HG03442 (cell line): ENCODE measurements around the gene CUX1.
"Not testable (repeated sequence)": the region's sequence is repeated elsewhere in the genome, so short reads cannot be mapped to it uniquely, and the experiment has no call there.

Experiments
- ATAC-seq: cut with Tn5 transposase; IDR thresholded peaks from one replicate; pipeline ENCODE4 v1.9.1; 2021; ENCODE audit warnings: mild to moderate bottlenecking, moderate library complexity; ENCODE audit not compliant: unreplicated experiment

CUX1 gene

DNA sequence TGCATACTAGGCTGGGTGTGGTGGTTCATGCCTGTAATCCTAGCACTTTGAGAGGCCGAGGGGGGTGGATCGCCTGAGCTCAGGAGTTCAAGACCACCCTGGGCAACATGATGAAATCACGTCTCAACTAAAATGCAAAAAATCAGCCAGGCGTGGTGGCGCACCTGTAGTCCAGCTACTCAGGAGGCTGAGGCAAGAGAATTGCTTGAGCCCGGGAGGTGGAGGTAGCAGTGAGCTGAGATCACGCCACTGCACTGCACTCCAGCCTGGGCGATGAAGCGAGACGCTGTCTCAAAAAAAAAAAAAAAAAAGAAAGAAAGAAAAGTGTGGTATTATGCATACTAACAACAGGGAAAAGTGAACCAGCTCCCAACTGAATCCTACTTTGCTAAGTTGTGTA lies 19.3 kb upstream of the CUX1 start:
- ATAC-seq: not testable (repeated sequence)

DNA sequence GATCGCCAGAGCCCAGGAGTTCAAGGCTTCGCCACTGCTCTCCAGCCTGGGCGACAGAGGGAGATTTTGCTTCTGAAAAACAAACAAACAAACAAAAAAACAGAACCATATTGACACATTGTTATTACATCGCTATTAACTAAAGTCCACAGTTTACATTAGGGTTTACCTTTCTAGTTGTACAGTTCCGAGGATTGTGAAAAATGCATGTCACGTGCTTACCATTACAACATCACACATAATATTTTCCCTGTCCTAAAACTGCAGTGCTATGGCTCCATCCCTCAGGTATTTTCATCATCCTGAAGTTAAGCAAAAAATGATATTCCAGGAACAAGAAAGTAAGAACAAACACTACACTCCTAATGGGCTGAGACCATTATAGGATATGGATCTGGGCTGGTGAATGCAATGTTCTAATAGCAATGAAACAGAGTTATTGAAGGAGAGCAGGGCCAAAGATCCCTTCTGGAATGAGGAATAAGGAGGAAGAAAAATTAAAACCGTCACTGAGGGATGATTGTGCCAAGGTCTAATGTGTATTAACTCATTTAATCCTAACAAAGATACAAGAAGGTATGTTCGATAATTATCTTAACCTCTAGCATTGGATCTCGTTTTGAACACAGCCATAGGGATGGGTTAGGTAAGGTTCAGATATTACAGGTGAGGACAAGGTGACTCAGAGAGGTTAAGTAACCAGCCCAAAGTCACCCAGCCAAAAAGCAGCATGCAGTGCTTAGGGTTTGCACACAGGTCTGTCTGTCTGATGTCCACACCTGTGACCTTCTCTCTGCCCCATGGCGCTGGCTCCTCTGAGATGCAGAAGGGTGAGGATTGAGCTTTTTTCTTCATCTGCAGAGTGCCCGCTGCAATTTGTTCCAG lies 14.0 kb upstream of the CUX1 start:
- no peak for ATAC-seq

DNA sequence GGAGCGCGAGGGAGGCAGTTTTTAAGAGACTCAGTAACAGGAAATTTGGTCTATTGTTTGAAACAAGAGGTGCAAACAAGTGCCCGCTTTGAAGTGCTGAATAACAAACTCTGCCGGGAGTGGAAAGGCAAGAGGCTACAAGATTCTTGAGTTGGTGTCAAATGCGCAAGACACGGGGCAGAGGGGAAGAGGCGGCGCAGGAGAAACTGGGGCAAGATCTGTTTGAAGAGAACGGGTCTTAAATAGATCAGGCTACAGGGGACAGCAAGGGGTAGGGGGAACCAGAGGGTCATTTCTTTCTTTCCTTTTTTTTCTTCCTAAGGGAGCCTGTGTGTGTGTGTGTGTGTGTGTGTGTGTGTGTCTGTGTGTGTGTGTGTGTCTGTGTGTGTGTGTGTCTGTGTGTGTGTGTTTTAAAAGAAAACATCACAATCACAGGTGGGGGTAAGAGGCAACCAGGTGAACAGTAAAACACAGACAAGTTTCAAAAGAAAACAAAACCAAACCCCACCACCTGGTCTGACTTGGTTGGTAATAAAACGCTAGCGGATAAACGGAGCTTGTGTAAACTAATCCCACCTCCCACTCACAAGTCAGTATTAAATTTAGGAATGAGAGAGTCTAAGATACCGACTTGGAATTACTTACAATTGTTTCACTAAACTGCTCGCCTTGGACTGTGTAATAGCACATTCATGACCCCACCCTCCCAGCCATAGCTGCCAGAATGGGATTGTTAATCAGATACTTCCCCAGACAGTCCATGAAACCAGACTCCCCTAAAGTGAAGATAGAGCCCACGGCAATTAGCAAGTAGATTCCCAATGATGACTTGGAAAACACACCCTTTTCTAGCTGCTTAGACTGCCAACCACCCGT lies 13.1 kb upstream of the CUX1 start:
- ATAC-seq: no peak

DNA sequence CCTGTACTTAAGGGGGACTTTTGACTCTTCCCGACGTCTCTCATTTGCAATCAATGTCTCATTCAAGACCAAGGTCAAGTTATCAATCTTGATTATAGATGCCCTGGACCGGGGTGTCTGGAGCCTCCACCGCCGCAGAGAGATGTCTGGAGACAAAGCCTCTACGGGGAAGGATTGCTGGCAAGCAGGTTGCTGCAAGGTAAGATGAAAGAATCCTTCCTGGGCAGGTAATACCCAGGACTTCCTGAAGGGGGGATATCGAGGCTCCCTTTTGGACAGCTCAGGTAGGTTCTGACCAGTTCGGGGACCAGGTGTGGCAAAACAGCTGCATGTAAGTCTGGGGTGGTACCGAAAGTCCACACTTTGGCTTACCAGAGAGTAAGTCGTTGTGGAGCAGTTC lies 12.5 kb upstream of the CUX1 start:
- ATAC-seq: no peak

DNA sequence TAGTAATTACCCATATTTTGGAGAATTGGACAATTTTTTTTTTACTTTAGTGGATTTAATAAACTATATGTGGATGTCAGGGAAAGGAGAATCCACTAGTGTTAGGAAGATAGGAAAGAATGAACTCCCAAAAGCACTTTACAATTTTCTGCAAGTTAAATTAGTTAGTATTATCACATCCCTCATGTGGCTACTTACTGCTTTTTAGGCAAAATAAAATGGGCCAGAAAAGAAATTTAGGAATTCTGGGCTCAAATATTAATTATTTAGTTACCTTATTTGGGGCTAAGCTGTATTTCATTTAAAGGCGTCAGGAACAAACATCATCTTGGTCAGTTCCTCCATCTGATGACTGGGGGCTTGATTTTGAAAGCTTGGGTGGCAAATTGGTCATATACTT lies 4.8 kb upstream of the CUX1 start:
- no peak for ATAC-seq

DNA sequence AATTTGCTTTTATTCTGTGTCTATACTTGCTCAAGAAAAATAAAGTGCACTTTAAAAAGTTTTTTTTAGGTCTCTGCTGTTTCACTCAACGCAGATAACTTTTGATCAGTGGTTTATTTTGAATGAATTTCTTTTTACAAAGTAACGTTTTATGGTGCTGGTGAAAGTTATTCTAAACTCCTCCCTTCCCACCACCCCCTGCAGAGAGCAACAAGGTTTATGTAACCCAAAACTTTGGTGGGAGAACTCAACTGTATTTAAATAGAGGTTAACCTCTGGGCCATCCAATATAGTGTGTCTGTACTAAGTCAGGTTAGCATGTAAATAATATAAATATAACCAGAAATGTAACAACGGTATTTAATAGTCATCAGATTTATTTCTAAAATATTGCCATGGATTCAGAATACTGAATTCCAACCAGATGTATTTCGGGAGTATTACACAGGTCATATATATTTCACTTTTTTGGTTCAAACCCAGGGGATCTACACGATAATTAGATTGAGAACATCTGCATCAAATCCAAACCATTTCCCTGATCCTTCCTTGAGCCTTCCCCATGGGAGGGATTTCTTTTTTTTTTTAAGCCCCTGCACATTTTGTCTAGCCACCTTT lies 3.9 kb upstream of the CUX1 start:
- ATAC-seq: no peak

DNA sequence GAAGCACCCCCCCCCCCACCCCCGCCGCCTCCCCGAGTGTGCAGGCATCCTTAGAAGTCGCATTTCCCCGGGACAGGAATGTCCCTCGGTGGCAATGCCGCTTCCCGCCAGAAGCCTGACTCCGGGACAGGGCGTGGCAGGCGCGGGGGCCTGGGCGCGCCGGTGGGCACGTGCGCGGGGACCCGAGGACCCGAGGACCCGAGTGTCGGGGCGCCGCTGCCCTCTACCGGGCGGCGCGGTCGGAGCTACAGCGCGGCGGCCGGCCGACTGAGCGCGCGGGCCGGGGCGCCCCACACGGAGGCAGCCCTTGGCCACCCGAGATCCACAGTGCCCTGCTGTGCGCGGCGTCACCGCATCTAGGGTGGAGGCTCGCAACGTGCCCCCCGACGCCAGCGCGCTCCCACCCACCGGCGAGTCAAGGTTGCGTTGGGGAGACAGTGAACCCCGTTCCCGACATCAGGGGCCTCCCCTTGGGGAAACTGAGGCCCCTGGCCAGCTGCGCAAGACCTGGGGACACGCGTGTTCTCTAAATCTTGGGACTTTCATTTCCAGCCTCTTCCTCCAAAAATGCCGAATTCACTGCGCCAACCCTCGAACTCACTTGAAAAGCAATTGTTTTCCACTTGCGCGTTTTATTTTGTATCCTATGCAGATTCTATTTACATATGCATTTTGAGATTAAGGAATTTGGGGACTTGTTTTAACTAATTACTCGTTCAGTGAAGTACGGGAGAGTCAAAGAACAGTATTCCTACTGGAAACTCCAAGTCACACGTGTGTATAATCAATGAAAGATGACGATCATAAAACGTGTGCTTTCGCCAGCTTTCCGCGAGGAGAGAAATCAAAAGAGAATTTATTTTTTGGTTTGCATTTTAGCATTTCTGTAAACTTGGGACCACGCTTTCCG lies 3.1 kb upstream of the CUX1 start:
- ATAC-seq: peak; percentile 29

DNA sequence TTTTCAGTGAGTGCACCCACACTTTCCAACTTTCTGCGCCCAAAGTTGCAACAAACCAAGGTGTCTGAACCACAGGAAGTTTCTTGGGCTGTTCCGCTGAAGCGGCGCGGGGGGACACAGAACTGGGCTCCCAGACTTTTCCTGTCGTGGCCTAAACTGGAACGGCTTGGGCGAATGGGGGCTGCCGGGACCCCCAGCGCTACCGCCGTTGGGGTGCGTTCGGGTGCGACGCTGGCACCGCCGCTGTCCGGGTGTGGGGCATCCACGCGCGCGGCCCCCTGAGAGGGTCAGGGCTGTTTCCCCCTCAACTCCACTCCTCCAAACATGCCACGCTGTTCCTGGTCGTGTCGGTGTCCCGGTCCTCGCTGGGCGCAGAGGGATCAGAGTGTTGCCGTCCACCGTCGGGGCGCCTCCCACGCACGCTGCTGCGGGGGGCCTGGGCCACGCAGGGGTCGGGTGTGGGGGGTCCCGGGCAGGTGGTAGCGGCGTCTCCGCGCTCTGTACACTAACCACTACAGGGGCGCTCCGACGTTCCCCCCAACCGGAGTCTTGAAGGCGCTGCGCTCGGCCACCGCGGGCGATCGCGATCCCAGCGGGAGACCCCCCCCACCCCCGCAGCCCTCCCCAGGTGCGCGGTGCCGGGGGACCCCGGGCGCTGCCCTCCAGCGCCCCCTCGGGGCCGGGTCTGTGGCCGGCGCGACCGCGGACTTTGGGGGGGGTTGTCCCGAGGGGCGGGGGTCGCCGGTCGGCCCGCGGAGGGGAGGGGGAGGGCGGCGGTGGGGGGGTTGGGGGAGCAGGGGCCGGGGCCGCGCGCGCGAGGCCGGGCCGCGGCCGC lies 2.2 kb upstream of the CUX1 start:
- ATAC-seq: peak; percentile 35

DNA sequence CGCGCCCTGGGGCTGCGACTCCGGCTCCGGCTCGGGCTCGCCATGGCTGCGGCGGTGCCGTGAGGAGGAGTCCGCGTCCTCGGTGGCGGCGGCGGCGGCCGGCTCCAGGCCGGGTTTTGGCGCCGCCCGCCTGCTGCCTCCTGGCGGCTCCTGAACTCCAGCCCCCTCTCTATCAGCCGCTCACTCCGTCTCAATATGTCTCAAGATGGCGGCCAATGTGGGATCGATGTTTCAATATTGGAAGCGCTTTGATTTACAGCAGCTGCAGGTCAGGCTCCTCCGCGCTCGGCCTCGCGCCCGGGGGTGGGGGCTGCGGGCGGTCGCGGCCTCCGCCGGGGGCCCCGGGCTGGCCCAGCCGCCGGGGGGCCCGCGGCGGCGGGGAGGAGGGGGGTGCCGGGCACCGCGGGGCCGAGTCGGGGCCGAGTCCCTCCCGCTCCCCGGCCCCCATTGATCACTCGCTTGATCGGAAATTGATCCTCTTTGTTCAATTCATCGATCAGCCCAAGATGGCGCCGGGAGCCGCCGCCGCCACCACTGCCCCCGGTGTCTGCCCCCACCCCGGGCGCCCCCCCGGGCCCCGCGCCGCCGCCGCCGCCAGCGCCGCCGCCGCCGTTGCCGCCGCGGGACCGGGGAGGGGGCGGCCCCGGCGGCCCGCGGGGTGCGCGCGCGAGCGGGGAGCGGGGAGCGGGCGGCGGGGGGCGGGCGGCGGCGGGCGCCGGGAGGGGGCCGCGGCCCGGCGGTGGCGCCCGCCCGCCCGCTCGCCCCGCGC lies 1.4 kb upstream of the CUX1 start:
- peak; percentile 42 for ATAC-seq

DNA sequence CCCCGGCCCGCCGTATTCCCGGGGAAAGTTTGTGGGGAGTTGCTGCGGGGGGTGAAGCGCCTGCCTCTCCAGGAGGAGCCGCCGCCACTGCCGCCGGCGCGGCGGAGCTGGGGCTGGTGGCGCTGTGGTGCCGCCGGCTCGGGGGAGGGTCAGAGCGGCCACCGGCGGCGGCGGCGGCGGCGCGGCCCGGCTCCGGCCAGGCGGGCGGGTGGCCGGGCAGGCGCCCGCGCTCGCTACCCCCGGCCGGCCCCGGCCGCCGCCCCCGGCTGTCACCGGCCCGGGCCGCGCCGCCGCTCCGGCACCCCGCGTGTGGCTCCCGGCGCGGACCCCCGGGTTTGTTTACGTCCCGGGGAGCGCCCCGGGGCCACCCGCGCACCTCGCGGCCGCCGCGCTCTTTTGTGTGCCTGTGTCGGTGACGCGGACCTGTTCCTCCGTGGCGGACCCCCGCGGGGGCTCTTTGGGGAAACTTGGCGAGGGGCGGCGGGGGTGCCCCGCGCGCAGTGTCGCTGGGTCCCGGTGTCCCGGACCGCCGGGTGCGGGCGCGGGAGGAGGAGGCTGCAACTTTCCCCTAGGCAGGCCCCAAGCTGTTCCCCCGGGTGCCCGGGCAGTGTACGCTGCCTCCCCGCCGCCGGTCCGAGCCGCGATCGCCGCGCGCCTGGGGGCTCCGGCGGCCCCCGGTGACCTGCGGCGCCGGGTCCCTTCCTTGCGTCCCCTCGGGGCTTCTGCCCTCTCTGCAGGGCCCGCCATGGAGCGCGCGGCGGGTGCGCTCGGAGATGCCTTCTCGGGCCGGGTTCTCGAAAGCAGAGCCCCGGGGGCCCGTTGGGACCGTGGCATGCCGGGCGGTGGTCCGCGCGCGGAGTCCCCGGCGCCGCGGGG lies 593 bp upstream of the CUX1 start:
- ATAC-seq: peak; percentile 21

DNA sequence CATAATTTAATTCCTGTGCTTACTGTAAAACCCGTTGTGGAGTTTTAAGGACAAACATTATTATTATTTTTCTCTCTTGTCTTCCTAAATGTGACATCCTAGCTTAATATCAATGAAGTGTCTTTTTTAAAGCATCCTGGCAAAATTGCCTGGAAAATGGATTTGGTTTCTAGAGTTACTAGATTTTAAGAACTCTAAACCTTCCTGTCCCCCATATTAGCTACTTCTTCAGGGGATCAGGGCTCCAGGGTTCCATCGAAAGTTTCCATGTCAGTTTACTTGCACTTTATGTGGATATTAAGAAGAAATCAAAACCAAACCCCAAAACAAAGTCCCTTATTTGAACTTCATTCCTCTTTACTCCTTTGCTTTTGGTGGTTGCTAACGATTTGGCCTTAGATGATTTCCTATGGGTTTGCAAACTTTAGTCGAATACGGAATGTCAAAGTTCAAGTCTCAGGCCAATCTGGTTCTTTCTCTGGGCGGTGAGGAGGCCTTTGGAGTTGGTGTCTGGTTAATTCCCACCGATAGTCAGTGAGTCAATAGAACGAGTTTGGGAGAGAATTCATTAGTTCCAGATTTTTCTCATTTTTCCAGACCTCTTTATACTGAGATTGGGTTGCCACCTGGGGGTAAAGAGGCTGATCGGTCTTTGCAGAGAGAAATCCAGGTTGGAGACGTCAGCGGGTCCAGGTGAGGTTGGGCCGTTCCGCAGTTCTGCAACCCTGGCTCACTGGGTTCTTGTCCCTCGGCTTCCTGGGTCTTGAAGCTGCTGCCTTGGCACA lies 1.1 kb downstream of the CUX1 start:
- no peak for ATAC-seq

DNA sequence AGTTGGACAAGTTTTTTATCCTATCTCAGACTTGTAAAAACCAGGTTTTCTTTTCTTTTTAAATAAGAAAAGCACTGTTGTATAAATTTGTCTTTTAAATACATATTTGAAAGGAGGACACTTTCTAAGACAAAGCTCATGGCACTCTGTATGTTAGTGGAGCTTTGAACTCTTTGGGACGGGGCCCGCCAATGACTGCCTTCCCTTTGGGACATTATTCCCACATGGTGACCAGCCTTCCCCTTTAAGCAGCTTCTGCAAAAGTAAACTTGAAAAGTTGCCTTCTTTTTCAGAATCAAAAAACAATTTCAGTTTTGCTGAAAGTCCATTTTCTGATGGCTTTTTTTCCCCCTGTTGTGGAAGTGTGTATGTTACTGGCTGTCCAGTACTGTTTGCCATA lies 1.8 kb downstream of the CUX1 start:
- ATAC-seq: no peak

DNA sequence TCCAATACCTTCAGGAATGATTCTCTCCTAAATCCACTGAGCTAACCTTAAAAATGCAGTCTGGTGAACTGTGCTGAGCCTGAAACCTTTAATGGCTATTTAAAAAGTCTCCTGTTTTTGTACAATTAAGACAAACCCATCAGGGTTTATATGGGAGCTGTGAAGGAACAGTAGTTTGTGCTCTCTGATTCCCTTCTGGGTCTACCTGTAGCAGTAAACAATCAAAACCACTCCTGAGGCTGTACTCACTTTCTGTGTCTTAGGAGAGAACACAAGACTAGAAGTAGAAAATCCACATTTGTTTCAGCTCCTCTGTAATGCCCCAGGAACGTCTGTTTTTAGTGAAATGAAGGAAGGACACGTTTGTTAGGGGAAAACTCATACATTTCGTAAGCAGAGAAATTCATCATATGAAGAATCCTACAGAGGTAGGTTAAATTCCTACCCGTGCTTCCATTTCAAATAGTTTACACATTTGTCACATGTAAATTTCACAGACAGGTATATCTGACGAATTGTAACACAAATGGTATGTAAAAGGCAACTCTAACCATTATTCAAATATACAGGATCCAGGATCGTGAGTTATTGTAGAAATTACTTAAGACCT lies 2.6 kb downstream of the CUX1 start:
- ATAC-seq: no peak

DNA sequence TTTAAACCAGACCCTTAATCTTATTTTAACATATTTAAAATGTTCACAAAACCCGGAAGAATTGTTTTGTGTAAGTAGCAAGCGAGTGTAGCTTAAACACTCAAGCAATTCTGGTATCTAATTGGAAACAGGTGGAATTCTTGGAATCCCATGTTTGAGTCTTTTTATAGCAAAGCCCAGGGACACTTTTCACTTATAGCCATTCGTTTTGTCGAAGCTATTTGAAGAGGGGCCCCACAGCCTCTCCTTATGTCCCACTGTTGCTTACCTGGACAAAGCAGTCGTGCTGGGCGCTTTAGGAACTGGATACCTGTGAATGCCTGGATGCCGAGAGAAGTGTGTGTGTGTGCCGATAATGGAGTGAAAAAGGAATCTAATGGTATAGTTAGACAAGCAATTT lies 3.3 kb downstream of the CUX1 start:
- no peak for ATAC-seq

DNA sequence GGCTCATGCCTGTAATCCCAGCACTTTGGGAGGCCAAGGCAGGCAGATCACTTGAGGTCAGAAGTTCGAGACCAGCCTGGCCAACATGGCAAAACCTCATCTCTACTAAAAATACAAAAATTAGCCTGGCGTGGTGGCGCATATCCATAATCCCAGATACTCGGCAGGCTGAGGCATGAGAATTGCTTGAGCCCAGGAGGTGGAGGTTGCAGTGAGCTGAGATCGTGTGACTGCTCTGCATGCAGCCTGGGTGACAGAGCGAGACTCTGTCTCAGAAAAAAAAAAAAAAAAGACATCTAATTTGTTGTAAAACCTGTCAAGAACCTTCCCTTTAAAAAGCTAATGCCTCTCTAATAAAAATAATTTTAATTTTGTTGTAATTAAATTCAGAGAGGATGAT lies 5.2 kb downstream of the CUX1 start:
- not testable (repeated sequence) for ATAC-seq

DNA sequence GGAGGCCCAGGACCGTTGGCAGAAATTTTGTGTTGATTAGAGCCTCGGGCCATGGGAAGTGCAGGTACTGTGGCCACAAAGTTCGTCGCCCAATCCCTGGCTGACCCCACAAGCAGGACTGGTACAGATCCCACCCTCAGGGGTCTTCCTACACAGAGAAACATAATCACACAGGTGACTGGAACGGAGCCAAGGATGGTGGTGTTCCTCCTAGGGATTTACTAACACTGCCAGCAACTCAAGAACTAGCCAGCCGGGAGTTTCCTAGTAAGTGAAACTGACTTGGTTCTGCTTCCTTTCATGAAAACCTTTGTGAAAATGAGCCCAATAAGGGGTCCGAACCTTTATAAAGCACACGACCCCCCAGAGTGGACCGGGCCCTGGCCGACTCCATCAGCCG lies 5.7 kb downstream of the CUX1 start:
- no peak for ATAC-seq

DNA sequence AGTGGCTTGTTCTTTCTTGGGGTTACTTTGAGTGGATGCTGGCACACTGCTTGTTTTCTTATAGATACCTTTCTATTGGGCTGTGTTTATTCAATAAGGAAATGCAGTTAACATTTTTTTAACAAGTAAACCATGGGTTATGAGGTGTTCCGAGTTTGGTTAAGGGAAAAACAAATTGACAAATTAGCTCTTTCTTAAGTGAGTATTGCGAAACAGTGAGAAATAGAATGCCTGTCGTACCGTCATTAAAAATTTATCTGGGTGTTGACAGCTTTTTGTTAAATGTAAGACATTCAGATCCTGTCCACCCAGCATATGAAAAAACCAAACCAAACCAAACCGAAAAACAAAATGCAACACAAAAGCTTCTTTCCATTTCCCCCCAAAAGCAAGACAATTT lies 6.2 kb downstream of the CUX1 start:
- no peak for ATAC-seq
